Testis (tissue), 3 donors: ENCODE measurements around the gene PLXNB3. TPM values are rescaled to one million over a fixed set of nuclear protein-coding genes. Genes with fewer than 3 reads are reported as not detected.

ENCODE experiments used
- DNase-seq: peaks from one replicate; pipeline ENCODE4 v3.0.0-alpha.2; 2019
- H3K27ac ChIP-seq, 2 donors: fragments of 200-600 bp; sonication (generic); one replicate each; pipeline ENCODE4 v1.5.1; 2019
- H3K27me3 ChIP-seq: fragments of 200-600 bp; sonication (generic); one replicate; pipeline ENCODE4 v1.5.1; 2019
- H3K36me3 ChIP-seq: fragments of 200-600 bp; sonication (generic); one replicate; pipeline ENCODE4 v1.5.1; 2017; ENCODE audit warnings: low read depth; ENCODE audit errors: missing control alignments
- H3K4me1 ChIP-seq: fragments of 200-600 bp; sonication (generic); one replicate; pipeline ENCODE4 v1.5.1; 2019
- H3K4me3 ChIP-seq, 2 donors: fragments of 200-600 bp; sonication (generic); one replicate each; pipeline ENCODE4 v1.5.1; 2017 to 2019
- H3K9me3 ChIP-seq: fragments of 200-600 bp; sonication (generic); one replicate; pipeline ENCODE4 v1.5.1; 2017
- CTCF ChIP-seq, 3 experiments: fragments of 450-650 bp in 2 of 3; fragments of 200-600 bp in 1 of 3; sonication (generic) in 1 of 3; IDR thresholded peaks; one replicate each; pipeline ENCODE4 v1.5.1; 2016 to 2019; ENCODE audit warnings: antibody characterized with exemption in 3 of 3, mild to moderate bottlenecking in 2 of 3, moderate library complexity in 1 of 3
- POLR2A ChIP-seq: fragments of 450-650 bp; IDR thresholded peaks from one replicate; pipeline ENCODE4 v1.6.1; 2017; ENCODE audit warnings: antibody characterized with exemption, mild to moderate bottlenecking, moderate library complexity
- WGBS, 2 donors: methylation state at CpG; one replicate each; pipeline ENCODE4 v1.1.5; 2018; 5-methylcytosine and 5-hydroxymethylcytosine counted together
- intact Hi-C: fragments of 100-400 bp; cut with DNase I; formaldehyde crosslinking; loops from one replicate; pipeline ENCODE4 v1.15.1; 2023; ENCODE audit warnings: low total_unique reads
- polyA plus RNA-seq: library from polyadenylated mRNA; stranded (reverse); fragments of 350-450 nt; fragmentation: Illumina TruSeq; extraction: RNeasy Lipid Tissue Mini Kit (QIAGEN cat#74804); gene quantifications from one replicate; pipeline ENCODE4 v1.2.3, GENCODE V29; 2014; ENCODE audit warnings: low read depth, low replicate concordance; ENCODE audit not compliant: insufficient read depth
- total RNA-seq, 2 donors: library from RNA; depleted of rRNA; stranded (reverse); fragments of >200 nt; gene quantifications; one replicate each; pipeline ENCODE4 v1.2.3, GENCODE V29; 2016

Gene PLXNB3
- total and polyA plus RNA-seq, 3 donors from 2014 or later, result 28.0 to 57.9 (median 49.3) TPM

GRCh38 chrX:153736071-153736820 is 27.8 kb upstream of the PLXNB3 start:
- intact Hi-C loops, result no loop called here

GRCh38 chrX:153736871-153737441 is 27.1 kb upstream of the PLXNB3 start:
- H3K27ac ChIP-seq, result no peak overlapping the region
- 73 to 82% methylated on average over 2 to 9 of the region's 15 CpGs for WGBS, 2 donors
- H3K9me3 ChIP-seq, result no peaks in the 10 kb centered on the region
- TF ChIP-seq CTCF (IDR thresholded peaks at IDR 0.05) (no peak), POLR2A (no peak)
- no peaks in the 10 kb centered on the region for H3K27me3 ChIP-seq
- no peak overlapping the region for H3K4me3 ChIP-seq
- intact Hi-C loops, result no loop called here
- H3K4me1 ChIP-seq, result no peaks in the 10 kb centered on the region
- DNase-seq, result no peak
- no peaks in the 10 kb centered on the region for H3K36me3 ChIP-seq

More at GRCh38 chrX:153736071-153736820, 27.8 kb upstream of the PLXNB3 start:
- Histone ChIP-seq H3K36me3 (no peaks in the 10 kb centered on the region), H3K4me3 (no peak overlapping the region), H3K27ac (no peak overlapping the region), H3K4me1 (no peaks in the 10 kb centered on the region), H3K27me3 (no peaks in the 10 kb centered on the region), H3K9me3 (no peaks in the 10 kb centered on the region)
- TF ChIP-seq CTCF (IDR thresholded peaks at IDR 0.05) (no peak), POLR2A (no peak)
- DNase-seq, result no peak
- WGBS, 2 donors, result 70% methylated on average over 2 of the region's 30 CpGs; no CpG with 5 or more reads in 1 of the 2 donors

GRCh38 chrX:153738056-153738605 is 25.9 kb upstream of the PLXNB3 start:
- Histone ChIP-seq H3K27me3 (no peaks in the 10 kb centered on the region), H3K36me3 (no peaks in the 10 kb centered on the region), H3K9me3 (no peaks in the 10 kb centered on the region), H3K4me3 (no peak overlapping the region), H3K4me1 (no peaks in the 10 kb centered on the region), H3K27ac (no peak overlapping the region)
- WGBS, 2 donors, result 96% methylated on average over 23 of the region's 27 CpGs; no CpG with 5 or more reads in 1 of the 2 donors
- no peak for TF ChIP-seq CTCF (IDR thresholded peaks at IDR 0.05)
- TF ChIP-seq POLR2A, result no peak
- no peak for DNase-seq
- intact Hi-C loops, result no loop called here

GRCh38 chrX:153739754-153740486 is 24.1 kb upstream of the PLXNB3 start:
- H3K27ac ChIP-seq, result no peak overlapping the region
- H3K36me3 ChIP-seq, result no peaks in the 10 kb centered on the region
- H3K4me1 ChIP-seq, result peaks cover 4% of the 10 kb centered on the region
- H3K9me3 ChIP-seq, result no peaks in the 10 kb centered on the region
- WGBS, 2 donors, result 90% methylated on average over 24 of the region's 29 CpGs; no CpG with 5 or more reads in 1 of the 2 donors
- no peak for DNase-seq
- TF ChIP-seq CTCF (IDR thresholded peaks at IDR 0.05), result no peak
- TF ChIP-seq POLR2A, result no peak
- H3K4me3 ChIP-seq, result no peak overlapping the region
- no peaks in the 10 kb centered on the region for H3K27me3 ChIP-seq
- intact Hi-C loops, result no loop called here
